Stimulated activated naive CD8-positive, alpha-beta T cell treated with anti-CD3 and anti-CD28 coated beads, Interleukin-15, Interleukin-2, amounts not matched to agents 100 ng/mL and 50 ng/mL, for 24 hours (primary cell): ENCODE measurements around the gene PAQR5.
"Not testable (repeated sequence)": the region's sequence is repeated elsewhere in the genome, so short reads cannot be mapped to it uniquely, and the experiment has no call there.

ENCODE experiments used
- H3K27ac Mint-ChIP-seq: one replicate; pipeline ENCODE4 v1.8.0; 2021; ENCODE audit warnings: mild to moderate bottlenecking, mixed read lengths
- H3K27me3 Mint-ChIP-seq: one replicate; pipeline ENCODE4 v1.8.0; 2021; ENCODE audit warnings: mixed read lengths
- H3K36me3 Mint-ChIP-seq: one replicate; pipeline ENCODE4 v1.8.0; 2021; ENCODE audit warnings: low read depth, mixed read lengths
- H3K4me1 Mint-ChIP-seq: one replicate; pipeline ENCODE4 v1.8.0; 2021; ENCODE audit warnings: low read depth, mixed read lengths
- H3K4me3 Mint-ChIP-seq: one replicate; pipeline ENCODE4 v1.8.0; 2021; ENCODE audit warnings: mild to moderate bottlenecking, mixed read lengths
- H3K9me3 Mint-ChIP-seq: one replicate; pipeline ENCODE4 v1.8.0; 2021; ENCODE audit warnings: mixed read lengths

Gene PAQR5

GRCh38 chr15:69318033-69318432 is 19.3 kb downstream of the PAQR5 start:
- Mint-ChIP-seq H3K27me3 (no peaks in the 10 kb centered on the region), H3K4me1 (peaks cover 21% of the 10 kb centered on the region), H3K4me3 (no peak overlapping the region), H3K9me3 (no peaks in the 10 kb centered on the region), H3K27ac (no peak overlapping the region), H3K36me3 (no peaks in the 10 kb centered on the region)

DNA sequence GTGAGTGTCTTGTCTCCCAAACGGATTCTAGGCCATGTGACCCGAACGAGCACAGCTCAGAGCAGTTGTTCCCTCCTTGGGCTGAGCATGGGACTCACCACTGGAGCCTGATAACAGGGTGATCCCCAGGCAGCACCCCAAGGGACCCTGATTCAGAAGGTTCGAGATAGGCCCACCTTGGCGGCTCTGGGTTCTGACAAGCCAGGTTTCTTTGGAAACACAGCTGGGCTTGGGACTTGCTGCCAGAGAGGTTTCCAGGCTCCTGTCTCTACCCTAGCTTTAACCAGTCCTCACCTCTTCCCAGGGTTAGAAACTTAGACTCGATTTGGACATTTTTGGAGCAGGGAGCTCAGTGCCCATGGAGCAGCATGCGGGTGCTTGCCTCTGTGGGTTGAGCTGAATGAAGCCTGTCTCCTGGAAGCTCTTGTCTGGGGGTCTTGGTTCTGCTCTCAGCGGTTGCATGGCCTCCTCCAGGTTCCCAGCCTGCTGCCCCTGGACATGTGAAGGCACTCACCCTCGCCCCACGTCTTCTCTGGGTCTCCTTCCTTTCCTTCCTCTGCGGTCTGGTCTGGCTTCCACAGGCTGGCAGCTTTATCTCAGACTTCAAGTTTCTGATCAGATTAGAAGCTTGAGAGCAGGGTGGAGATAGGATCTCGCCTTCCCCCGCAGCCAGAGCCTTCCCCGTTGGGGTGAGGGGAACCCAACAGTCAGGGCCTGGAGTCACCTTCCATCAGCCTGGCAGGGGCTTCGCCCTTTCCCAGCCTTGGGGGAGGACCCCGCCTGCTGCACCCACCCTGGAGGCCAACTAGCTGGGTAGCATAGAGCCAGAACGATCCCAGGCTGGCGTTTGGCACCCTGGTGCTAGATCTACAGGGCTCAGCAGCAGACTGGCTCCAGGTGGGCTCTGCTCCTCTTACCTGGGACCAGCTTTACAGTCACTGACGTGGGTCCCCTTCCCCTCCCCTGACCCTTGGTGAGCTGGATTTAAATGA is 21.0 kb downstream of the PAQR5 start:
- H3K27me3 Mint-ChIP-seq: no peaks in the 10 kb centered on the region
- H3K27ac Mint-ChIP-seq: no peak overlapping the region
- no peak overlapping the region for H3K4me3 Mint-ChIP-seq

DNA sequence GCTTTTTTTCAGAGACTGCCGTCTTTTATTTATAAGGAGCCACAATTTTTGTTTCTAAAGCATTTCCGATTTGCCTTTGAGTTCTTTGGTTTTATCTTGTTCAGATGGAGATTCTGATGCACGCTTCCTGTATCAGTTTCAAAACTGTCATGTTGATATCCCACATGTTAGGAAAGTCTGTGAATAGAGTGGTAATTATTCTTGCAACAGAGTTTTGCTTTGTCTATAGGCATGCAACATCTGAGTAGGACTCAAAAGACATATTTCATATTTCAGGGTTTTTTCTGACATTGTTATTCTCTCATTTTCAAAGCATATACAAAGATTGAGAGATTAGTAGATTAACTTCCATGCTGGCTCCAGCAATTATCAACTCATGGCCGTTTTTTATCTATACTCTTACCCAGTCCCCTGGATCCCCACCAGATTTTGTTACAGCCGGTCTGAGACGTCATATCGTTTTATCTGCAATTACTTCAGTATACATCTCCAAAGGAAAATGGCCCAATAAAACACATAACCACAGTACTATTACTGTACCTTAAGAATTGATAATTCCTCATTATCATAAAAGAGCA is 22.4 kb downstream of the PAQR5 start:
- Mint-ChIP-seq H3K27ac (peak overlapping the region; percentile 42), H3K36me3 (no peaks in the 10 kb centered on the region), H3K27me3 (no peaks in the 10 kb centered on the region), H3K9me3 (no peaks in the 10 kb centered on the region), H3K4me3 (no peak overlapping the region), H3K4me1 (peaks cover 21% of the 10 kb centered on the region)

More for the DNA sequence above, 21.0 kb downstream of the PAQR5 start:
- no peaks in the 10 kb centered on the region for H3K36me3 Mint-ChIP-seq
- peaks cover 21% of the 10 kb centered on the region for H3K4me1 Mint-ChIP-seq
- H3K9me3 Mint-ChIP-seq: no peaks in the 10 kb centered on the region

DNA sequence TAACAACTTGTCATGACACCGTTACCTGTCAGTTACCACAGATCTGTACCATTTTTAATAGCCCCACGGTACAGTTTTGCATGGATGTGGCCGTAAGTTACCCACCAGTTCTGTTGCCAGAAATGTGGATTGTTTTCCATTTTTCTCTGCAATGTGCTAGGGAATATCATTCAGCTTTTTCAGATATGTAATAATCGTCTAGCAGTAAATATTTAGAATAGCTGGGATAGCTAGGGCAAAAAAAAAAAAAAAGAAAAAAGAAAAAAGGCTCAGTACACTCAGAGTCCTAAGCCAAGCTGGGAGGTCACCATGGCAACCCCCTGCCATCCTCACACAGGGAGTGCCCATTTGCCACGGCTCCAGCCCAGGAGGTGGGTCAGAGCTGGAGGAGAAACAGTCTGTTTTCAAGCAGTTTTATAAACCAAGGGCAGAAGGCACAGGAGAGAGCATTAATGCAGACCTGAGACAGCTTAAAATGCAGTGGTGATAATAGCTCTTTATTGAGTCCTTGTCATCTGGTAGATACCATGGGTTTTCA is 25.2 kb downstream of the PAQR5 start:
- no peak overlapping the region for H3K4me3 Mint-ChIP-seq
- H3K4me1 Mint-ChIP-seq: peaks cover 21% of the 10 kb centered on the region
- no peaks in the 10 kb centered on the region for H3K27me3 Mint-ChIP-seq
- H3K36me3 Mint-ChIP-seq: no peaks in the 10 kb centered on the region
- H3K9me3 Mint-ChIP-seq: no peaks in the 10 kb centered on the region
- no peak overlapping the region for H3K27ac Mint-ChIP-seq

- H3K4me3 Mint-ChIP-seq: no peak overlapping the region
- no peaks in the 10 kb centered on the region for H3K9me3 Mint-ChIP-seq
- H3K27ac Mint-ChIP-seq: no peak overlapping the region
- no peaks in the 10 kb centered on the region for H3K36me3 Mint-ChIP-seq
- H3K27me3 Mint-ChIP-seq: no peaks in the 10 kb centered on the region
- H3K4me1 Mint-ChIP-seq: peaks cover 21% of the 10 kb centered on the region
Measured at GRCh38 chr15:69324565-69324964, 25.9 kb downstream of the PAQR5 start.

GRCh38 chr15:69325456-69325971 is 26.8 kb downstream of the PAQR5 start:
- Mint-ChIP-seq H3K27me3 (no peaks in the 10 kb centered on the region), H3K36me3 (no peaks in the 10 kb centered on the region), H3K4me1 (peaks cover 13% of the 10 kb centered on the region), H3K4me3 (no peak overlapping the region), H3K9me3 (no peaks in the 10 kb centered on the region), H3K27ac (no peak overlapping the region)

DNA sequence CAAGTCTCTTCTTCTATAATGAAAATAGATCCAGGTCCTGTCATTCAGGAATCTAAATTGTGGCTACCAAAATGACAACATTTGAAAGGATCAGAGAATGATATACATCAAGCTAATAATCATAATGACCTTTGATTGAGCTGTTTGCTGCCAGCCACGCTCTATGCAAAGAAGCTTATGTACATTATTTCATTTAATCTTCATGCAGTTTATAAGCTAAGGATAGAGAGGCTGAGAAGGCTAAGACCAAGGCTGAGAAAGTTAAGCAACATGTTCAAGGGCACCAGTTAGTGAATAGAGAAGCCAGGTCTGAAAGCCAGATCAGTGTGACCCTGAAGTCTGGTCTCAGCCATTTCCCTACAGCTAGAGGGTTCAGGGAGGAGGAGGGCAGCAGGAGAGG is 29.4 kb downstream of the PAQR5 start:
- Mint-ChIP-seq H3K36me3 (no peaks in the 10 kb centered on the region), H3K9me3 (no peaks in the 10 kb centered on the region), H3K27ac (no peak overlapping the region), H3K4me1 (no peaks in the 10 kb centered on the region), H3K27me3 (peaks cover 5% of the 10 kb centered on the region), H3K4me3 (no peak overlapping the region)

GRCh38 chr15:69328739-69329138 is 30.0 kb downstream of the PAQR5 start:
- H3K27ac Mint-ChIP-seq: no peak overlapping the region
- peaks cover 12% of the 10 kb centered on the region for H3K27me3 Mint-ChIP-seq
- H3K4me1 Mint-ChIP-seq: no peaks in the 10 kb centered on the region
- H3K9me3 Mint-ChIP-seq: no peaks in the 10 kb centered on the region
- no peak overlapping the region for H3K4me3 Mint-ChIP-seq
- no peaks in the 10 kb centered on the region for H3K36me3 Mint-ChIP-seq

GRCh38 chr15:69337138-69337537 is 38.4 kb downstream of the PAQR5 start:
- Mint-ChIP-seq H3K4me3 (no peak overlapping the region), H3K27ac (no peak overlapping the region), H3K9me3 (no peaks in the 10 kb centered on the region), H3K36me3 (no peaks in the 10 kb centered on the region), H3K4me1 (no peaks in the 10 kb centered on the region), H3K27me3 (peaks cover 14% of the 10 kb centered on the region)

DNA sequence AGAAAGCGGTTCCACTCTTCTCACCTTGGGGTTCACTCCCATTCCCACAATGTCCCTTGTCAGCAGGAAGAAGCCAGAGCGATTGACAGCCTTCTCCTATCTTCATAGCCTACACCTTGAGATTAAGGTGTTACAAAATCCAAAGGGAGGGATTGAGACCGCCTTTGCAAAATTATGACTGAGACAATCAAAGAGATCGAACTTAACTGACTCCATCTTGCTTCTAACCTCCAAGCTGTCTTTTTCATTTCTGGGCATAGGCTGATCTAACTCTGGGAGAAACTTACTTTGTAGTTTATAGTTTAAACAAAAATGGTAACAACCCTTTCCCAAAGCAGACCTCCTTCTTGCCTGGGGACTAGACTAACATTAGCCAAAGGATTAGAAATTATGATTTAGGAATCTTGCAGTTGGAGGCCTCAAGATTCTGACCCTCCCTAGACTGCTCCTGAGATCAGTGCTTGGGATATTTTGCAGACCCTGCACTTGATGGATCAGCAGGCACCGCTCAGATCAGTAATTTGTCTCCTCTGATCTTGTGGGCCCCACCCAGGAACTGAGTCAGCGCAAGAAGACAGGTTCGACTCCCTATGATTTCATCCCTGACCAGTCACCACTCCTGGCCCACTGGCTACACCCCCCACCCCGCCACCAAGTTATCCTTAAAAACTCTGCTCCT is 40.0 kb downstream of the PAQR5 start:
- Mint-ChIP-seq H3K36me3 (no peaks in the 10 kb centered on the region), H3K9me3 (no peaks in the 10 kb centered on the region), H3K4me1 (no peaks in the 10 kb centered on the region), H3K27me3 (peaks cover 9% of the 10 kb centered on the region), H3K27ac (no peak overlapping the region), H3K4me3 (no peak overlapping the region)

DNA sequence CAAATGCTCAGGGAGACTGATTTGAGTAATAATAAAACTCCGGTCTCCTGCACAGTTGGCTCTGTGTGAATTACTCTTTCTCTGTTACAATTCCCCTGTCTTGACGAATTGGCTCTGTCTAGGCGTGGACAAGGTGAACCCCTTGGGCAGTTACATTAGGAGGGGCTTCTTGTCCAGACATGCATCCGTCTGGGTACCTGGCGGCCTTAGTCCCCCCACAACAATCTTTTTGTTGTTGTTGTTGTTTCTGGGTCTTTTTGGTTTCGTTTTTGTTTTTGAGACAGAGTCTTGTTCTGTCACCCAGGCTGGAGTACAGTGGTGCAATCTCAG is 40.5 kb downstream of the PAQR5 start:
- H3K4me3 Mint-ChIP-seq, H3K36me3 Mint-ChIP-seq, H3K27ac Mint-ChIP-seq, H3K27me3 Mint-ChIP-seq, H3K9me3 Mint-ChIP-seq, H3K4me1 Mint-ChIP-seq: not testable (repeated sequence)

DNA sequence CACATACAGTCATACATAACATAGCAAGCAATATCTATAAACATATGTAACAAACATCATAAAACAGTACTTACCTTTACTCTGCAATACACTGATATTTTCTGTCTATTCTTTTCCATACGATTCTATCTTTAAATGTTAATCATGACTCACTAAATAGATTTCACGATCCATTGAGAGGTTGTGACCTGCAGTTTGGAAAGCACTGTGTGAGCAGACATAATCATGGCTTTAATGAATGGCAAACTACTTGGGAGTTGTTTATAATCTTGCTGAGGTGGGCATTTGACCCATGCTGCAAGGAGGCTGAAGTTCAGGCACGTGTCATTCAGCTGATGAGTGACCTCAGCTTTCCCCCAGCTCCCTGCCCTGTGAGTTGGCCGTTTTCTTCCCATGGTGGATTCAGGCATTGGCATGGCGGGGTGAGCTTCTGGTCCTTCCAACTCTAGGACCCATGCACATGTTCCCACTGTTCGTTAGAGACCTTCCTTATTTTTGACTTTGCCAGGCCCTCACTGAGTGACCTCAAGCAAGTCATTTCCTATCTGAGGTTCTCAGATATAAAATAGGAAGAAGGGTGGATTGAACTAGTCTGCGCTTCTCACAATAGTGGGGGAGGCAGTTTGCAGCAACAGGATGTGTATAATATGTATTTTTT is 41.7 kb downstream of the PAQR5 start:
- Mint-ChIP-seq H3K4me3 (no peak overlapping the region), H3K27me3 (peaks cover 4% of the 10 kb centered on the region), H3K4me1 (no peaks in the 10 kb centered on the region), H3K9me3 (no peaks in the 10 kb centered on the region), H3K36me3 (no peaks in the 10 kb centered on the region), H3K27ac (no peak overlapping the region)

DNA sequence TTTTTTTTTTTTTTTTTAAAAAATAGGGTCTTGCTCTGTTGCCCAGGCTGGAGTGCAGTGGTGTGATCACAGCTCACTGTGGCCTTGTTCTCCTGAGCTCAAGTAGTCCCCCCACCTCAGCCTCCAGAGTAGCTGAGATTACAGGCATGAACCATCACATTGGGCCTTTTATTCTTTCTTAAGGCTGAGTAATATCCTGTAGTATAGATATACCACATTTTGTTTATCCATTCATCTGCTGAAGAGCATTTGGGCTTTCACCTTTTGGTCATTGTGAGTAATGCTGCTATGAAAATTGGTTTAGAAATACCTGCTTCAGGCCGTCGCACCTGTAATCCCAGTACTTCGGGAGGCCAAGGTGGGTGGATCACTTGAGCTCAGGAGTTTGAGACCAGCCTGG is 42.6 kb downstream of the PAQR5 start:
- Mint-ChIP-seq H3K4me3 (no peak overlapping the region), H3K36me3 (no peaks in the 10 kb centered on the region), H3K4me1 (no peaks in the 10 kb centered on the region), H3K9me3 (no peaks in the 10 kb centered on the region), H3K27me3 (peaks cover 4% of the 10 kb centered on the region), H3K27ac (no peak overlapping the region)

DNA sequence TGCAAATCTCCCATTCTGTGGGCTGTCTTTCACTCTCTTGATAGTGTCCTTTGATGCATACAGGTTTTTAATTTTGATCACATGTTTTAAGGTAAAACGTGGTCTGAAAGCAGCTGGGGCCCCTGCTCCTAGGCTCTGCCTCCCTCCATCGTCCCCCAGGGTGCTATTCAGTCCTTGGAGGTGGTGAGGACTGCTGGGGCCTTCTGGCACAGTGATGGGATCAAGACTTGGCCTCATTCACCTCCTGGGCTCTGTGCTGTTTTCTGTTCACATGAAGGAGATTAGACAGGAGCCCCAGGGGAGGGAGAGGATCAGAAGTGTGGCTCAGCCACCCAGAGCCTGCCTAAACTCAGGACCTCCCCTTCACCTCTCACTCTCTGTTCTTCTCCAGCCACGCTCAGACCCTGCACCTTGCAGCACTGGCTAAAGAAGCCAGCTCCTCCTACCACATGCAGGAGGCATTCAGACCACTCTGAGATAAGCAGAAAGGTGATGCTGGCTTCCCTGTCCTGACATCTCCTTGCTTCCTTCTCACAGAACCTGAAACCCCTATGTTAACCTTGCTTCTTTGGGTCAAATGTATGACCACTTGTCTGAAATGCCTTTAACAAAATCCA is 43.9 kb downstream of the PAQR5 start:
- Mint-ChIP-seq H3K9me3 (no peaks in the 10 kb centered on the region), H3K27ac (no peak overlapping the region), H3K4me1 (no peaks in the 10 kb centered on the region), H3K4me3 (no peak overlapping the region), H3K36me3 (no peaks in the 10 kb centered on the region), H3K27me3 (peaks cover 4% of the 10 kb centered on the region)
